ENCODE measurements around the gene ADGRV1. TPM values are rescaled to one million over a fixed set of nuclear protein-coding genes. Genes with fewer than 3 reads are reported as not detected.

Gene ADGRV1
- polyA plus RNA-seq, 1 donor from 2014 or later: 3.7 TPM

GRCh38 chr5:90747693-90748092, 189.1 kb downstream of the ADGRV1 start:
- Histone ChIP-seq H2AFZ (ENCODE audit: low read depth, low read length) (no peak overlapping the region), H3K79me2 (replicated peaks; ENCODE audit: insufficient read depth, low read length) (no peaks in the 10 kb centered on the region), H3K9me2 (ENCODE audit: insufficient read depth, low read length) (no peaks in the 10 kb centered on the region), H3F3A (ENCODE audit: insufficient read depth, low read length, poor library complexity, severe bottlenecking) (no peaks in the 10 kb centered on the region), H3K27ac (ENCODE audit: low read length) (no peak overlapping the region), H3K9ac (ENCODE audit: low read length) (no peak overlapping the region), H3K27me3 (ENCODE audit: insufficient read depth, low read depth, low read length) (no peaks in the 10 kb centered on the region), H3K36me3 (ENCODE audit: insufficient read depth, low read length) (no peaks in the 10 kb centered on the region), H3K9me3 (ENCODE audit: low read length) (no peaks in the 10 kb centered on the region), H3K4me3 (ENCODE audit: low read length) (no peak overlapping the region), H3K4me2 (ENCODE audit: low read length) (no peak overlapping the region), H4K20me1 (ENCODE audit: insufficient read depth) (no peaks in the 10 kb centered on the region)
- TF ChIP-seq TAF1 (IDR thresholded peaks at IDR 0.05; ENCODE audit: low read depth): no peak
- no peak for TF ChIP-seq SMC3 (conservative IDR thresholded peaks at IDR 0.05; ENCODE audit: poor library complexity)

GRCh38 chr5:90759119-90759518, 200.5 kb downstream of the ADGRV1 start:
- H3K4me2 ChIP-seq (ENCODE audit: low read length): no peak overlapping the region
- H3K36me3 ChIP-seq (ENCODE audit: insufficient read depth, low read length): no peaks in the 10 kb centered on the region
- H3F3A ChIP-seq (ENCODE audit: insufficient read depth, low read length, poor library complexity, severe bottlenecking): no peaks in the 10 kb centered on the region
- H3K27me3 ChIP-seq (ENCODE audit: insufficient read depth, low read depth, low read length): no peaks in the 10 kb centered on the region
- no peak overlapping the region for H3K4me3 ChIP-seq (ENCODE audit: low read length)
- H2AFZ ChIP-seq (ENCODE audit: low read depth, low read length): no peak overlapping the region
- H3K9me3 ChIP-seq (ENCODE audit: low read length): no peaks in the 10 kb centered on the region
- no peaks in the 10 kb centered on the region for H4K20me1 ChIP-seq (ENCODE audit: insufficient read depth)
- H3K9me2 ChIP-seq (ENCODE audit: insufficient read depth, low read length): no peaks in the 10 kb centered on the region
- H3K27ac ChIP-seq (ENCODE audit: low read length): no peak overlapping the region
- H3K79me2 ChIP-seq (replicated peaks; ENCODE audit: insufficient read depth, low read length): no peaks in the 10 kb centered on the region
- H3K9ac ChIP-seq (ENCODE audit: low read length): no peak overlapping the region
- TF ChIP-seq, protein P1, sequence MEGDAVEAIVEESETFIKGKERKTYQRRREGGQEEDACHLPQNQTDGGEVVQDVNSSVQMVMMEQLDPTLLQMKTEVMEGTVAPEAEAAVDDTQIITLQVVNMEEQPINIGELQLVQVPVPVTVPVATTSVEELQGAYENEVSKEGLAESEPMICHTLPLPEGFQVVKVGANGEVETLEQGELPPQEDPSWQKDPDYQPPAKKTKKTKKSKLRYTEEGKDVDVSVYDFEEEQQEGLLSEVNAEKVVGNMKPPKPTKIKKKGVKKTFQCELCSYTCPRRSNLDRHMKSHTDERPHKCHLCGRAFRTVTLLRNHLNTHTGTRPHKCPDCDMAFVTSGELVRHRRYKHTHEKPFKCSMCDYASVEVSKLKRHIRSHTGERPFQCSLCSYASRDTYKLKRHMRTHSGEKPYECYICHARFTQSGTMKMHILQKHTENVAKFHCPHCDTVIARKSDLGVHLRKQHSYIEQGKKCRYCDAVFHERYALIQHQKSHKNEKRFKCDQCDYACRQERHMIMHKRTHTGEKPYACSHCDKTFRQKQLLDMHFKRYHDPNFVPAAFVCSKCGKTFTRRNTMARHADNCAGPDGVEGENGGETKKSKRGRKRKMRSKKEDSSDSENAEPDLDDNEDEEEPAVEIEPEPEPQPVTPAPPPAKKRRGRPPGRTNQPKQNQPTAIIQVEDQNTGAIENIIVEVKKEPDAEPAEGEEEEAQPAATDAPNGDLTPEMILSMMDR (IDR thresholded peaks at IDR 0.05; ENCODE audit: poor library complexity, severe bottlenecking): no peak
- TF ChIP-seq MXI1 (conservative IDR thresholded peaks at IDR 0.05; ENCODE audit: poor library complexity, severe bottlenecking): no peak
- no peak for TF ChIP-seq EZH2 (IDR thresholded peaks at IDR 0.05; ENCODE audit: borderline replicate concordance, insufficient read depth, low read length, poor library complexity, severe bottlenecking)
- TF ChIP-seq RAD21 (conservative IDR thresholded peaks at IDR 0.05): no peak
- TF ChIP-seq, protein P2, sequence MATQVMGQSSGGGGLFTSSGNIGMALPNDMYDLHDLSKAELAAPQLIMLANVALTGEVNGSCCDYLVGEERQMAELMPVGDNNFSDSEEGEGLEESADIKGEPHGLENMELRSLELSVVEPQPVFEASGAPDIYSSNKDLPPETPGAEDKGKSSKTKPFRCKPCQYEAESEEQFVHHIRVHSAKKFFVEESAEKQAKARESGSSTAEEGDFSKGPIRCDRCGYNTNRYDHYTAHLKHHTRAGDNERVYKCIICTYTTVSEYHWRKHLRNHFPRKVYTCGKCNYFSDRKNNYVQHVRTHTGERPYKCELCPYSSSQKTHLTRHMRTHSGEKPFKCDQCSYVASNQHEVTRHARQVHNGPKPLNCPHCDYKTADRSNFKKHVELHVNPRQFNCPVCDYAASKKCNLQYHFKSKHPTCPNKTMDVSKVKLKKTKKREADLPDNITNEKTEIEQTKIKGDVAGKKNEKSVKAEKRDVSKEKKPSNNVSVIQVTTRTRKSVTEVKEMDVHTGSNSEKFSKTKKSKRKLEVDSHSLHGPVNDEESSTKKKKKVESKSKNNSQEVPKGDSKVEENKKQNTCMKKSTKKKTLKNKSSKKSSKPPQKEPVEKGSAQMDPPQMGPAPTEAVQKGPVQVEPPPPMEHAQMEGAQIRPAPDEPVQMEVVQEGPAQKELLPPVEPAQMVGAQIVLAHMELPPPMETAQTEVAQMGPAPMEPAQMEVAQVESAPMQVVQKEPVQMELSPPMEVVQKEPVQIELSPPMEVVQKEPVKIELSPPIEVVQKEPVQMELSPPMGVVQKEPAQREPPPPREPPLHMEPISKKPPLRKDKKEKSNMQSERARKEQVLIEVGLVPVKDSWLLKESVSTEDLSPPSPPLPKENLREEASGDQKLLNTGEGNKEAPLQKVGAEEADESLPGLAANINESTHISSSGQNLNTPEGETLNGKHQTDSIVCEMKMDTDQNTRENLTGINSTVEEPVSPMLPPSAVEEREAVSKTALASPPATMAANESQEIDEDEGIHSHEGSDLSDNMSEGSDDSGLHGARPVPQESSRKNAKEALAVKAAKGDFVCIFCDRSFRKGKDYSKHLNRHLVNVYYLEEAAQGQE (IDR thresholded peaks at IDR 0.05; ENCODE audit: borderline replicate concordance): no peak
- TF ChIP-seq POLR2AphosphoS5 (IDR thresholded peaks at IDR 0.05): no peak
- no peak for TF ChIP-seq TAF1 (IDR thresholded peaks at IDR 0.05; ENCODE audit: low read depth)
- TF ChIP-seq EP300 (conservative IDR thresholded peaks at IDR 0.05; ENCODE audit: poor library complexity, severe bottlenecking): no peak
- TF ChIP-seq SMC3 (conservative IDR thresholded peaks at IDR 0.05; ENCODE audit: poor library complexity): no peak

DNA sequence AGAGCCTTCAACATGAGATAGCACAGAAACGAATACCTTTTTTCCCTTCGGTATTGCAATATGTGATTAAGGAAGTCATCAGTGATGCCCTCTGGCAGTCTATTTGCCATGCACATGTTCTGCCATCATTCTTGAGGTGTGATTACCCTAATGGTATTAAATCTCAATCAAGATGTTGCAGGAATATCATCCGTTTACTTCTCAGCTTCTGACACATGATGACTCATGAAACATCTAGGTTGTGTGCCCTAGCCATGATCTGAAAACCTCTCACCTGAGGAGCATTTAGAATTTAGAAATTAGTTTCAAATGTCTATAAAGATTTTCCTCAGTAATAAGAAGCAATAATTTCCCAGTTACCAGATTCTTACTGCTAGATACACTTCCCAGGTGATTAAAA, 209.1 kb downstream of the ADGRV1 start:
- Histone ChIP-seq H3K9ac (ENCODE audit: low read length) (no peak overlapping the region), H3K9me3 (ENCODE audit: low read length) (no peaks in the 10 kb centered on the region), H3K9me2 (ENCODE audit: insufficient read depth, low read length) (no peaks in the 10 kb centered on the region), H3K79me2 (replicated peaks; ENCODE audit: insufficient read depth, low read length) (no peaks in the 10 kb centered on the region), H3K4me2 (ENCODE audit: low read length) (no peak overlapping the region), H4K20me1 (ENCODE audit: insufficient read depth) (no peaks in the 10 kb centered on the region), H3K27ac (ENCODE audit: low read length) (no peak overlapping the region), H3F3A (ENCODE audit: insufficient read depth, low read length, poor library complexity, severe bottlenecking) (no peaks in the 10 kb centered on the region), H3K27me3 (ENCODE audit: insufficient read depth, low read depth, low read length) (no peaks in the 10 kb centered on the region), H3K4me3 (ENCODE audit: low read length) (no peak overlapping the region), H3K36me3 (ENCODE audit: insufficient read depth, low read length) (no peaks in the 10 kb centered on the region), H2AFZ (ENCODE audit: low read depth, low read length) (no peak overlapping the region)
- no peak for TF ChIP-seq TAF1 (IDR thresholded peaks at IDR 0.05; ENCODE audit: low read depth)
- TF ChIP-seq EP300 (conservative IDR thresholded peaks at IDR 0.05; ENCODE audit: poor library complexity, severe bottlenecking): no peak
- TF ChIP-seq POLR2AphosphoS5 (IDR thresholded peaks at IDR 0.05): no peak
- no peak for TF ChIP-seq EZH2 (IDR thresholded peaks at IDR 0.05; ENCODE audit: borderline replicate concordance, insufficient read depth, low read length, poor library complexity, severe bottlenecking)
- no peak for TF ChIP-seq SMC3 (conservative IDR thresholded peaks at IDR 0.05; ENCODE audit: poor library complexity)
- TF ChIP-seq RAD21 (conservative IDR thresholded peaks at IDR 0.05): no peak
- TF ChIP-seq, protein P1 (IDR thresholded peaks at IDR 0.05; ENCODE audit: poor library complexity, severe bottlenecking): no peak
- TF ChIP-seq MXI1 (conservative IDR thresholded peaks at IDR 0.05; ENCODE audit: poor library complexity, severe bottlenecking): no peak
- TF ChIP-seq, protein P2 (IDR thresholded peaks at IDR 0.05; ENCODE audit: borderline replicate concordance): no peak

Measured in neural cell (in vitro differentiated cells).